Measurements from ENCODE around the gene MEX3C.

The MEX3C gene

DNA sequence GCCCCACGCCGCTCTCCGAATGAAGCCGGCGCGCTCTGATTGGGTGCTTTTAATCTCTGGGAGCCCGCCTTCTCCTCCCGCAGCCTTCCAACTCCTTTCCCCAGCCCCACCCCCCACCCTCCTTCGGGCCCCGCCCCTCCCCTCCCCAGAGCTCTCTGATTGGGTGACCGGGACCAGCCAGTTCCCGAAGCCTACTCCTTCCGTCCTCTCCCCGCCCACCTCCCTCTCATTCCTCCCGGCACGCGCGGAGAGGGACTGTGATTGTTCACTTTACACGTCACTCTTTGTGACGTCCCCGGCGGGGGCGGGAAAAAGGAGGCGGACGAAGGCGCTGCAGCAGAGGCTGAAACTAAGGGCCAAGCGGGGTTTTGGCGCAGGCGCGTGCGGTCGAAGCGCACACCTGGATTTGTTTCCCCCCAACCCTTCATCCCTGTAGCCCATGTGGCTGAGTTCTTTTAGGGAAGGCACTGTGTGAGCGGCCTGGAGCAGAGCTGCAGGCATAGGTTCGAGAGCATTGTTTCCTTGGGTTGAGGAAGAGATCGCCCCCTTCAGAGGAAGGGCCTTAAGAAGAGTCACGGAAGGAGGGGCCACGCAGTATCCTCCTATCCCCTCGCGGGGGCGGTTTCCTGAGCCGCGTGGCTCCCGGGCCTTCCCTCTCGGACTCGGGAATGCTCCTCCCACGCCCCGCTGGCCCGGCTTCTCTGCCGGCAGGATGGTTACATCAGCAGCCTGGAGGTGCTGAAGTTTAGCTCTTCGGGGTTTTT, at the start of gene MEX3C:
Gene MEX3C (minus strand): TSS at position 21 of the 764 bp plus-strand sequence. CDS start 361 bp downstream, outside the sequence.
- DNase-seq: peak; percentile 99

DNA sequence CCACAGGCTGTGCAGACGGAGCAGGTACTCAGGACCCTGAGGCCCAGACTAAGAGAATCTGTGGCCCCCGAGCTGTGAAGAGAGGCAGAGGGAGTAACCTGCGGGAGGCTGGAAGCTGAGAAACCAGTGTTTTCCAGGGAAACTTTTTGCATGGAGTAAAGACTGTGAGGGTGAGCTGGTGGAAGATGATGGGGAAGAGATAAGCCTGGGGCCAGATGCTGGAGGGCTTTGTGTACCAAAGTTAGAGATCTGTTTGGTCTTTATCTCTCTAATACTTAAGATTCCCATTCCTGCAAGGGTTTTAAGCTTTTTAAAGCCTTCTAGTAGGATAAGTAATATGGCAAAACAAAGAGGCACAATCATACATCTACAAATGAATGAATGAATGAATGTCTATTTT, 43.7 kb upstream of the MEX3C start:
- DNase-seq: no peak

DNA sequence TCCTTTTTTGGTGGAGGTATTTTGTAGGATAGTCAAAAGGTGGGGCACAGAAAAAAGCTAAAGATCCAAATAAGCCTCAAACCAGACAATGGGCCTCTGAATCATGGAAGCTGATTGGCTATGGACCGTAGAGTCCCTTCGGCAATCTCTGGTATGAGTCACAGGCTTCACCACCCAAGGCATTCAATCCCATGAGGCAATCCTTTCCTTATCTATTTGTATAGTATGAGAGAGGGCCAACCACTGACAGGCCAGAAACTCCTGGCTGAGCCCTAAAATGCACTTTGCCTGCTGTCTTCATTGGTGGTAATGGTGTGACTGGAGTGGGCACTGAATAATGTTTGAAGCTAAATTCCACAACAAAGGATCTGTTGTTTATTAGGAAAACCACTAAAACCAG, 38.7 kb upstream of the MEX3C start:
- no peak for DNase-seq

DNA sequence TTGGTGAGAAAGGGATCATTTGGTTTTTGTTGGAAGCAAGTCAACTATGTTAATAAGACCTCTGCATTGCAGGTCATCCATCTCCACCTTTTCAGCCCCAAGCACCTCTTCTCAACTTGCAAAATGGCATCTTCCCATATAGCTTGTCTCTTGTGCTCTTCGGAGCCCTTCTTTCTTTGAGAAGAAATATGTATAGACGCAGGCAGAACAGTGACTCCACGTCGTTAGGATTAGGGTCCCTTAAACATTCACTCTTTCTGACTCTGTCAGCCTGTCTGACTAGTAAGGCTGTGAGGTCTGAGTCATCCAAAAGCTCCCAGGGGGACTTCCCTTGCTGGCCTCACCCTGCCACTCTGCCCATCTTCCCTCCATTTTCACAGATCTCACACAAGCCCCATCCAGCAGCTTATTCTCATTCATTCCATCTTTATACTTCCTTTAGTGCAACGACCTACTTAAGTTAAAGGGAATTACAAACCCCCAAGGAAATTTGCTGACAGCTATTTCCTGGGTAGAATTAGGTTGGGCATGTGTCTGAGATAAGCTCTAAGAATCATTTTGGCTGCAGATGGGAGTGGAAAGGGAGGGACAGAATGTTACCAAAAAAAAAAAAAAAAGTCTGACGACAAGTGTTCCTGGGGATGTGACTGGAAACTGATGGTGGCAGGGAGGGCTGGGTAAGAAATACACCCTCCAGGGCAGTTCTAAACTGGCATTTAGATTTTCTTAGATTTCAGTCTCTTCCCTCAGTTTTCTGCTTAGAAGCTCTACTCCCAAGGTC, 37.7 kb upstream of the MEX3C start:
- DNase-seq: peak; percentile 61

DNA sequence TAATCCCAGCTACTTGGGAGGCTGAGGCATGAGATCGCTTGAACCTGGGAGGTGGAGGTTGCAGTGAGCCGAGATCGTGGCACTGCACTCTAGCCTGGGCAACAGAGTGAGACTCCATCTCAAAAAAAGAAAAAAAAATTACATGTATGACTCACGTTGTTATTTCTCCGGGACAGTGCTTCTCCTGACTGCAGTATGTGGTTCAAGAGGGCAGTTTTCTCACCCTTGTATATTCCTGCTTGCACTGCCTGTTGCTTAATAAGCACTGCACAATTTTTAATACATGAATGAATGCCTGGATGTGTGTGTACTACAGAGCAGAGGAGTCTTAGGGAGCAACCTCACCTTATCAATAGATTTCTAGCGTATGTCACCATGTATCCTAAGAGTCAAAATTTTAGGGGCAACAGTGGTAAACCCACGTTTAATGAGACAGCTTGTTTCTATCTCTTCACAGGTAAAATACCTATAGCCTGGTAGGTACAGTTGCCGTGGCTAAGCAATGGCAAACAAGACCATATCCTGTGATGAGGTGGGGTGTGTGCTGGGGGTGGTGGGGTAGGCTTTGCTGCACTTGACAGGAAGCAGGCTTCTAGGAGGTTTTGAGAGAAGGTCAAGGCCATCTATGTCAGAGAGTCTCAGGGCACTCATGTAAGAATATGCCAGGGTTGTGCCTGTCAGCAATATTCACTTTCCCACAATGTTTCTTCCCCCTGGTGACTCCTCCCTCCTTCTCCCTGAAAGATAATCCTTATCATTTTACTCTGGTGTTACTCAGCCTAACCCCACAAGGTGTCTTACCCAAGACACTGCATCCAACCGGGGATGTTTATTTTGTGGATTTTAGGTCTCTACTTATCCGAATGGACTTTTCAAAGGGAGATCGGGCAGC, 36.9 kb upstream of the MEX3C start:
- DNase-seq: no peak

DNA sequence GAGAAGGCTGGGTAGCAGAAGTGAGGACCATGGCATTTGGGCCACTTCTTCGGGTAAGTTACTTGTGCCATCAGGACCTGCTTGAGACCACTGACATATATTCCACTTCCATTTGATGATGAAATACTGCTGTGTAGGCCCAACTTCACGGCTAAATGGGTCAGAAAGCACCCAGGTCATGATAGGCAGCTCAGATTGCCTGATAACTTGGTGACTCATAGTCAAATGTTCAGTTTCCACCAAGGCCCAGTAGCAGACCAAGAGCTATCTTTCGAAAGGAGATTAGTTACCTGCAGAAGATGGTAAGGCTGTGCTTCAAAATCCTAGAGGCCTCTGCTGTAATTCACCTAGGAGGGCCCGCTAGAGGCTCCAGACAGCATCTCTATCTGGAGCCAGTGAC, 31.8 kb upstream of the MEX3C start:
- DNase-seq: no peak

DNA sequence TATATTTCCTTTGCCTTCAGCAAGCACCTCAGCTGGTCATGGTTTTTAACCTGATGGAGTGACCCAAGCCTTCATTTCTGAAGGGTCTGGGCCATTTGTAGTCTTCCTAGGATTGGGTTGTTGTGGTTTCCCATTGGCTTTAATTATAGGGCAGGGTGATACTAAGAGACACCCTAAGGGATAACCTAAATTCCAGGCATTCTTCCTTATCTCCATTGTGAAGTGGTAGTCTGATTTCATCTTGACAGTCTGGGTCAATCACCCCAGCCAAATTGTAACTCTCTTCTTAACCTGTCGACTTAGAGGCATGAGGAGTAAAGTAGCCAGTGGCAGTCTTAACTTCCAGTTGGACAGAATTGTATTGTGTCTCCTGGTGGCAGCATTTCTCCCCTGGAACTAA, 30.2 kb upstream of the MEX3C start:
- no peak for DNase-seq

DNA sequence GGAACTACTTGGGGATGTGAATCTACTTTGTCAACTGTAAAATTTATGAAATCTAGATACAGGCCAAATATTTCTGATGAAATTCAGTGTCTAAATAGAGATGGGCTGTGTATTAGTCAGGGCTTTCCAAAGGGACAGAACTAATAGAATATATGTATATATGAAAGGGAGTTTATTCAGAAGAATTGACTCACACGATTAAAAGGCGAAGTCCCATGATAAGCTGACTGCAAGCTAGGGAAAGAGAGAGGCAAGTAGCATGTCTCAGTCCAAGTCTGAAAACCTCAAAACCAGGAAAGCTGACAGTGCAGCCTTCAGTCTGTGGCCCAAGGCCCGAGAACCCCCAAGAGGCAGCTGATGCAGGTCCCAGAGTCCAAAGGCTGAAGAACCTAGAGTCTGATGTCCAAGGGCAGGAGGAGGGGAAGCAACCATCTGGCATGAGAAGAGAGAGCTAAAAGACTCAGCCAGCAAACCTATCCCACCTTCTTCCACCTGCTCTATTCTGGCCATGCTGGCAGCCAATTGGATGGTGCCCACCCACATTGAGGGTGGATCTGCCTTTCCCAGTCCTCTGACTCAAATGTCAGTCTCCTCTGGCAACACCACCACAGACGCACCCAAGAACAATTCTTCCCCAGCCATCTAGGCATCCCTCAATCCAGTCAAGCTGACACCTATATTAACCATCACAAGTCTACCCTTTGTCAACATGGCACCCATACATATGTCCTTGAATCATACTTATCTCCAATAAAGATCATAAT, 29.3 kb upstream of the MEX3C start:
- DNase-seq: no peak

DNA sequence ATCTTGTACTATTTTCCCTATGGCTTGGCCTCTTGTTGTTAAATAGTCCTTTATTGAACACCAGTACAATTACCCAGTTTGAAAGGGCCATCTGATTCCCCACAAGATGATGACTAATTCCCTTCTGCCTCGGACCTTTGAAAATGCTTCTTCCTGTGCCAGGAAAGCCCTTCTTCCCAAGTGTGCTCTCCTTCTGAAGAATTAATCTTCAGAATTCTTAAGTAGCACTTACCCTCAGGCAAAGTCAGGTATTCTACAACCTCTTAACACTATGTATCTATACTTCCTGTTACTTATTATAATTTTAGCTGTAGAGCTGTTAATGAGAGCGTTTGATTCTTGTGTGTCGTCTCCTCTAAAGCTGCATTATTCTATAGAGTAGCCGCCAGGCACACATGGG, 28.6 kb upstream of the MEX3C start:
- DNase-seq: no peak

DNA sequence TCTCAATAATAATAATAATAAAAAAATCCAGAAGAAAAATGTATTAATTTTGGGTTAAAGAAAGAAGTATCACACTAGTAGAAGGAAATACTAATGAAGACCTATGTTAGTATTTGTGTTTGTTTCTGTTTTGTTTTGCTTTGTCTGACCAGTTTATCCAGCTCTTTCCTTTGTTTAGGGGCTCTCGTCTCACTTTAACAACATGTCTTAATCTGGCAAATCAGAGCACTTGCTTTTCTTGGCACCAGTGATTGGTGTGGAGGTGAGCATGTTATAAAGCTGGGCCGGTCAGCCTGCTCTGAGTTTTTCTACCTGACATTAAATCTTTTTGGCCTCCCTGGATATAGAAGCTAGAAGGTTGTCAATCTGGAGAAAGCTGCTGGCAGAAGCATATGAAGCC, 15.1 kb upstream of the MEX3C start:
- no peak for DNase-seq

DNA sequence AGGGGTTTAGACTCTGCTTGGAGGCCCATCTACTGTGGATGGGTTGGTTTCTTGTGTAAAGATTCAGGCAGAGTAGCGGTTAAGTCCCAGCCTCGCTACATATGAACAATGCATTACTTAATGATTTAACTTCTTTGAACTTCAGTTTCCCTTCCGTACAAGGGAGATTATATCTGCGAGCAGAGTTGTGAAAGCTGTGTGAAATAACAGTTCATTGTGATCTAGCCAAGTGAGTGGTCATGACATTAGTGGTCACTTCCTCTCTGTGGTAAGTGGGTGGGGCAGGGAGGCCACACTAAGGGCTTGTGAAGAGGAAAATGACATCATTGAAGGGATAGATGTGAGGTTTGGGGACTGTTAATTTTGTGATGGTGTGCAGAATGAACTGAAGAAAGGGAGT, 14.1 kb upstream of the MEX3C start:
- DNase-seq: peak; percentile 72

DNA sequence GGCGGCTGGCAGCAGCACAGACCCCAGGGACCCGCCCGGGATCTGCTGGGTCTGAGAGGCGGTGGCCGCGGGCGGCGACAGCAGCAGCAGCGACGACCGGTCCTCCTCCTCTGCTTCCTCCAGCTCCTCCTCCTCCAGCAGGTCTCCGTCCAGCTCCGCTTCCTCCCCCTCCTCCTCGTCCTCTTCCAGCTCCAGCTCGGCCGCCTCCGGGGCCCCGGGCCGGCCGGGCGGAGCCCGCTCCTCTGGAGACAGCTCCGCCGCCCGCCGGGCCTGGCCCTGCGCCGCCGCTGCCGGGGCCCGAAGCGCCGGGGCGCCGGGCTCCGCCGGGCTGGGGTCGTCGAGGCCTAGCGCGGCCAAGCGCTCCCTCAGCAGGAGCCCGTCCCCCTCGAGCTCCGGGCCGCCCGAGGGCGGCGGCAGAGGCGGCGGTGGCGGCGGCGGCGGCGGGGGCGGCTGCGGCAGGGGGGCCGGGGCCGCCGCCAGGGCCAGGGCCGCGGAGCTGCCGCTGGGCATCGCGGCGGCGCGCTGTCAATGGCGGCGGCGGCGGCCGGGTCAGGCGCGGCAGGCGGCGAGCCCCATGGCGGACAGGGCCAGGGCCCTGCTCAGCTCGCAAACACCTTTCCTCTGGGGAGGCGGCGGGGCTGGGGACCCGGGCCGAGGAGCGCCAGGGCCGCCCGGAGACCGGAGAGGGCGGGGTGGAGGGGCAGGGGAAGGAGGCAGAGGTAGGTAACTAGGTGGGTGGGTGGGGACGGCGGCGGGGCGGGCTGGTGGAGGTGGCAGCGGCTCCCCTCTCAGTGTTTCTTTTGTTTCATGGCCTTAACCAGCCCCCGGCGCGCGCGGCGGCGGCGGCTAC, 445 bp downstream of the MEX3C start:
- peak; percentile 40 for DNase-seq

DNA sequence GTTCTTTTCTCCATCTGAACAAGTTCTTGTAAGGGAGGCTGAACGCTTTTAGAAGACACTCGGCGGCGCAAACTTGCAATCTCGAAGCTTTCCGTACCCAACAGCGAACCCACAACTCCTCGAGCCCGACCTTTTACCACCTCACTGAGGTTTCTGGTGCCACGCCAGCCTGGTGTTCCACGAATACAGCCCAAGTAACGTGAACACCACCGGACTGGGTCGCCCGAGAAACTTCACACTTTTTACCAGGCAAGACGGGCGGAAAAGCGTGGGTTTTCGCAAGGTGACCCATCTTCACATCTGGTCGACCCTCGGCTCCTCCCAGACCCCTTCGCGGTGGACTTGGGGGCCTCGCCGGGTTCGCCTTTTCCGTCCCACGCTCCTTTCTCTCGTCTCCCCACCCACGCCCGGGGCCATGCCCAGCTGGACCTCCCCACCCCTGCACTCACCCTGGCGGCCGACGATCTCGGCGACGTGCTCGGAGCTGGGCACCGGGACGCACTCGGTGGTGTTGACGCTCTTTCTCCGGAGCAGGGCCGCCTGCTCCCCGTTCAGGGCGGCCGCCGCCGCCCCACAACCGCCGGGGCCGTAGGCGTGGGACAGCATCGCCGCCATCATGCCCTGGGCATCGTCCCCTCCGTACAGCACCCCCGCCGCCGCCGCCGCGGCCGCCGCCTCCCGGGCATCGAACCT, 1.2 kb downstream of the MEX3C start:
- peak; percentile 41 for DNase-seq

DNA sequence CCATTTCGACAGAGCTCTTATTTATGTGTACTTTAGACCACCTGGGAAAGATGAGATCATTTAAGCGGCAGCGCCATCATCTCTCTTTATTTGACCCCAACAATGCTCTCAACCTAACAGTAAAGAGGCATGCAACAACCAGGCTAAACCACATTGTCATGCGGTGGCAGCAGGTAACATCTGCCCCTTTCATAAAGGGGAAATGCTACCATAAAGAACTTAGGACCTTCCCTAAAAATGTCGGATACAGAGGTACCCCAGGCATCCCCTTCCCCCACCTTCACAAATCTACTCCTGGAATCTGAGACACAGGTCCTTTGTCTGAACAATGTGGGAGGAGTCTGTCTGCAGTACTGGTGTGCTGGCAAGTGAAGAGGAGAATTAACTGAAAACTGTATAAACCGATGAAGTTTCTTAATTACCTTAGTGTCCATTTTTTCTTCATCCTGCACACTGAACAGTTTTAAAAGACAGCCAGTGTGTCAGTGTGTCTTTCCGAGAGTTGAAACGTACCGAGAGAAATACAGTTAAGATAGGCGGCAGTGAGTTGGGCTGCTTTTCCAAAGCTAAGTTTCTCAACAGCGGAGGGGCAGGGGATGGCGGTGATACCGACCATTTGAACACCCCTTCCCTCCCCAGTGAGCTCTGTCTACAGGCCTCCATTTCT, 1.9 kb downstream of the MEX3C start:
- DNase-seq: peak; percentile 19

DNA sequence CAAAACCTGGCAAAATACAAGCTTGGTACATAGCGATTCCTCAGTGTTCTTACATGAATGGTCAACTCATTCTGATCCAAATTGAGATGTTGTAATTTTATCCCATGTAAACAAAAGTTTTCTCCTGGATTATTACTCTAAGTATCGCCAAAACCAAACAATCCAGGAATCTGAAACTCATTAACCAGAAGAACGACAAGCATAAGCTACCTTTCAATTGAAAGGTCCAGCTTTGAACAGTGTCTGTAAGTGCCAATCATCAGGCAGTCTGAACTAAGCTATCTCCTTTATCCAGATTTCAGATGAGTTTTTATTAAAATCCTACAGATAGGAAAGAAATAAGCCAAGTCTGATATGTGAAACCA, 2.4 kb downstream of the MEX3C start:
- no peak for DNase-seq

DNA sequence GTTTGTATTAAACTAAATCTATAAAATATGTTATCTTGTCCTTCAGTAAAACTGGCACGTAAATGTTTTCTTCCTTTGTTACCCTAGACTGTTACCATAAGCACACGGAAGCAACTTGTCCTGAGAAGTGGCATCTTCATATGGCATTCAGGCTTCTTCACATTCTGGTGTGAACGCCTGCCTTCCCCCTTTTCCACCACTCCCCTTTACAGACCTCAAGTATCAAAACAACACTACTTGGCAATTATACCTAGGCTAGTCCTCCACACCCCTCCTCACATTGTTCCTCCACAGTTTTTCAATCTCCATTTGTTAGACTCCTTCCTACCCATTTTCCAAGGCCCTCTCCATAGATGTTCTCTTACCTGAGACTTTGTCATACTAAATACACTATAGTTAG, 2.9 kb downstream of the MEX3C start:
- DNase-seq: no peak

DNA sequence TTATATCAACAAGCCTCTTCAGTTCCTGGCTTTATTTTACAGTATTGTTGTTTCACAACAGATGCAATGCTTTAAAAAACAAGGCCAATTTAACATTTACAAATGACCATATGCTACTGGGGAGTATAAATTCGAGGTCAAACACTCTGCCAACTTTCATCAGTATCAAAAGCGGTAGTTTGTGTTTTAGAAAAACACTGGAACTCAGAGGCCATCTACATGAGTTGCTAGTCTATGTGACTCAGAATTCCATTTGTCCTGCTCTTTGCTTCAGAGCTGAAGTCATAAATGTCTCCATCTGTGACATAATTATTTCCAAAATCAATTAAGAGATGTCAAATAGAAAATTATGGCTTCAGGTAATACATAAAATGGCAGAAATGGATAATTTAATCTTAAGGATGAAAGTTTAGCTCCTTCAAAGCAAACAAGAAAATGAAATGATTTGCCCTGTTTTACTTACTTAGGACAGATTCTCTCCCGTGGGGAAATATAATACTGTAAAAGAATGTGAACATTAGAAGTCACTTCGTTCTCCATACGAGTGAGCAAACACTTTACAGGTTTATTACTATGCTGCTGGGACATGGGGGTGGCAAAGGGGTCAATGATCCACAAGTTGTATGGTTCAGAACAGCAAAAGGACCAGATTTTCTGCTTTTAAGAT, 3.7 kb downstream of the MEX3C start:
- DNase-seq: no peak

DNA sequence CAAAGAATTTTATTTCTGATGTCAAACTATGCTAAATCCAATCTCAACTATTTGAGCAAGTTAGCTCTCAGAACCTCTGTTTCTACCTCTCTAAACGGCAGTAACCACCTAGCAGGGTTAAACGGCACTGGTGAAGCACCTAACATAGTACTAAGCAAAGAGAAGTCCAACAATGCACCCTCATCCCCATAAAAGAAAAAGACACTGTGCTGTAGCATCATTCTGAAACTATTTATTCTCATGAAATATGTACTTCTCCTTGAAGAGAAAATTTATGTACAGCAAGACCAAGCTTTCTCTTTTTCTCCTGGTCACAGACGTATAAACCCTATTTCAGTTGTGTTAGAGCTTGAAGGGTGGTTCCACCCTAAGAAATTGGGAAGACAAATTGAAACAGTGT, 4.8 kb downstream of the MEX3C start:
- DNase-seq: no peak

DNA sequence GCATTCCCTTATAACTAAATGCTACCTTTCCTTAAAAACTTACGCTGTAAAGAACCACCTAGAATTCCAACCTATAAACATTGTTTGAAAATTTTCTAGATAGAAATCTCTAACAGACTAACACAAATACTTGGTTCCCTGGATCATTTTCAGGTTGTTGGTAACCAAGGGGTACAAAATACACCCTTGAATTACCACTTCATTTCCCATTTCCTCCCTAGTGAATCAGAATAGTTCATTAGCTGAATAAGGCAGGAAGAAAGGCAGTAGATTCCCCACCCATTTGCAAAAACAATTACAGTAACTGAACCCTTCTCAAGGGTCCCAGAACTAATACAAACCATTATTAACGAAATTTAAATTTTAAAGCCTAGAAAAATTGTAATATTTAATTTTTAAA, 5.5 kb downstream of the MEX3C start:
- DNase-seq: no peak
